Neural cell (in vitro differentiated cells): Measurements from ENCODE around the gene MTPN. TPM values are rescaled to one million over a fixed set of nuclear protein-coding genes. Genes with fewer than 3 reads are reported as not detected.

Source experiments
- H2AFZ ChIP-seq: fragments of 200-600, 300-800 bp; sonication (generic), shearing (Covaris generic); 2 replicates; pipeline ENCODE4 v1.6.0; 2014; ENCODE audit warnings: low read depth, mild to moderate bottlenecking, antibody characterized with exemption, low read length, moderate library complexity
- H3F3A ChIP-seq: fragments of 200-600 bp; shearing (Covaris generic); 2 replicates; pipeline ENCODE4 v1.6.1; 2016; ENCODE audit warnings: mild to moderate bottlenecking, moderate library complexity, mixed read lengths, antibody characterized with exemption, low read length; ENCODE audit not compliant: insufficient read depth, poor library complexity, severe bottlenecking
- H3K27ac ChIP-seq: fragments of 200-600, 300-800 bp; sonication (generic), shearing (Covaris generic); 2 replicates; pipeline ENCODE4 v1.5.1; 2014; ENCODE audit warnings: mild to moderate bottlenecking, low read length, moderate library complexity
- H3K27me3 ChIP-seq: fragments of 300-800, 200-600 bp; sonication (generic), shearing (Covaris generic); 2 replicates; pipeline ENCODE4 v1.6.0; 2014; ENCODE audit warnings: mild to moderate bottlenecking, low read depth, low read length, moderate library complexity; ENCODE audit not compliant: insufficient read depth
- H3K36me3 ChIP-seq: fragments of 300-800, 200-600 bp; sonication (generic), shearing (Covaris generic); 2 replicates; pipeline ENCODE4 v1.5.1; 2014; ENCODE audit warnings: mild to moderate bottlenecking, antibody characterized with exemption, low read length, moderate library complexity; ENCODE audit not compliant: insufficient read depth
- H3K4me2 ChIP-seq: fragments of 300-800, 200-600 bp; sonication (generic), shearing (Covaris generic); 2 replicates; pipeline ENCODE4 v1.6.0; 2014; ENCODE audit warnings: mild to moderate bottlenecking, low read length
- H3K4me3 ChIP-seq: fragments of 300-800, 200-600 bp; sonication (generic), shearing (Covaris generic); 2 replicates; pipeline ENCODE4 v1.5.1; 2014; ENCODE audit warnings: mild to moderate bottlenecking, low read length, moderate library complexity
- H3K79me2 ChIP-seq: fragments of 200-600 bp; shearing (Covaris generic); replicated peaks from 2 replicates; pipeline ENCODE4 v1.6.0; 2014; ENCODE audit warnings: mild to moderate bottlenecking, low read length, moderate library complexity; ENCODE audit not compliant: insufficient read depth
- H3K9ac ChIP-seq: fragments of 300-800, 200-600 bp; sonication (generic), shearing (Covaris generic); 2 replicates; pipeline ENCODE4 v1.6.1; 2016; ENCODE audit warnings: mild to moderate bottlenecking, low read length, mixed read lengths
- H3K9me2 ChIP-seq: fragments of 200-600 bp; shearing (Covaris generic); 2 replicates; pipeline ENCODE4 v1.6.1; 2016; ENCODE audit warnings: mild to moderate bottlenecking, low read length, mixed read lengths; ENCODE audit not compliant: insufficient read depth
- H3K9me3 ChIP-seq: fragments of 200-600, 300-800 bp; sonication (generic), shearing (Covaris generic); 2 replicates; pipeline ENCODE4 v1.6.1; 2016; ENCODE audit warnings: mild to moderate bottlenecking, mixed run types, low read length, moderate library complexity, mixed read lengths
- H4K20me1 ChIP-seq: fragments of 200-600 bp; shearing (Covaris generic); 2 replicates; pipeline ENCODE4 v1.6.1; 2016; ENCODE audit warnings: mild to moderate bottlenecking, mixed run types; ENCODE audit not compliant: insufficient read depth
- CTCF ChIP-seq: fragments of 450-650 bp; IDR thresholded peaks from 2 replicates; pipeline ENCODE4 v1.5.1; 2014; ENCODE audit warnings: antibody characterized with exemption, mild to moderate bottlenecking, moderate library complexity; ENCODE audit not compliant: poor library complexity, severe bottlenecking
- EP300 ChIP-seq: fragments of 450-650 bp; conservative IDR thresholded peaks from 2 replicates; pipeline ENCODE4 v1.6.1; 2014; ENCODE audit warnings: antibody characterized with exemption, mild to moderate bottlenecking, moderate library complexity; ENCODE audit not compliant: poor library complexity, severe bottlenecking
- EZH2 ChIP-seq: fragments of 200-600, 300-800 bp; shearing (Covaris generic), sonication (generic); IDR thresholded peaks from 2 replicates; pipeline ENCODE4 v1.6.1; 2014; ENCODE audit warnings: antibody characterized with exemption, low read length, borderline replicate concordance, mild to moderate bottlenecking; ENCODE audit not compliant: insufficient read depth, poor library complexity, severe bottlenecking
- MXI1 ChIP-seq: fragments of 450-650 bp; conservative IDR thresholded peaks from 2 replicates; pipeline ENCODE4 v1.6.1; 2014; ENCODE audit warnings: antibody characterized with exemption, mild to moderate bottlenecking; ENCODE audit not compliant: poor library complexity, severe bottlenecking
- POLR2AphosphoS5 ChIP-seq: IDR thresholded peaks from 2 replicates; pipeline ENCODE4 v1.6.1; 2012
- RAD21 ChIP-seq: fragments of 450-650 bp; conservative IDR thresholded peaks from 2 replicates; pipeline ENCODE4 v1.6.1; 2014; ENCODE audit warnings: antibody characterized with exemption, mild to moderate bottlenecking, moderate library complexity
- SMC3 ChIP-seq: fragments of 450-650 bp; conservative IDR thresholded peaks from 2 replicates; pipeline ENCODE4 v1.6.1; 2014; ENCODE audit warnings: antibody characterized with exemption, mild to moderate bottlenecking, moderate library complexity; ENCODE audit not compliant: poor library complexity
- TAF1 ChIP-seq: IDR thresholded peaks from 2 replicates; pipeline ENCODE4 v1.6.1; 2012; ENCODE audit warnings: low read depth
- polyA plus RNA-seq: library from polyadenylated mRNA; depleted of rRNA; stranded (reverse); fragments of >200 nt; gene quantifications from 2 replicates; pipeline ENCODE4 v1.2.3, GENCODE V29; 2014
- TF ChIP-seq, protein P1 (sequence below): IDR thresholded peaks from 2 replicates; pipeline ENCODE4 v1.6.1; 2012; ENCODE audit warnings: borderline replicate concordance

Gene MTPN
- polyA plus RNA-seq, 1 donor from 2014 or later: 133 TPM

GRCh38 chr7:135936497-135937217 lies 40.5 kb downstream of the MTPN start:
- H2AFZ ChIP-seq: no peak overlapping the region
- TF ChIP-seq RAD21 (no peak), TAF1 (no peak), SMC3 (no peak), POLR2AphosphoS5 (no peak), EZH2 (no peak), MXI1 (no peak), CTCF (no peak), EP300 (no peak)
- TF ChIP-seq, protein P1, sequence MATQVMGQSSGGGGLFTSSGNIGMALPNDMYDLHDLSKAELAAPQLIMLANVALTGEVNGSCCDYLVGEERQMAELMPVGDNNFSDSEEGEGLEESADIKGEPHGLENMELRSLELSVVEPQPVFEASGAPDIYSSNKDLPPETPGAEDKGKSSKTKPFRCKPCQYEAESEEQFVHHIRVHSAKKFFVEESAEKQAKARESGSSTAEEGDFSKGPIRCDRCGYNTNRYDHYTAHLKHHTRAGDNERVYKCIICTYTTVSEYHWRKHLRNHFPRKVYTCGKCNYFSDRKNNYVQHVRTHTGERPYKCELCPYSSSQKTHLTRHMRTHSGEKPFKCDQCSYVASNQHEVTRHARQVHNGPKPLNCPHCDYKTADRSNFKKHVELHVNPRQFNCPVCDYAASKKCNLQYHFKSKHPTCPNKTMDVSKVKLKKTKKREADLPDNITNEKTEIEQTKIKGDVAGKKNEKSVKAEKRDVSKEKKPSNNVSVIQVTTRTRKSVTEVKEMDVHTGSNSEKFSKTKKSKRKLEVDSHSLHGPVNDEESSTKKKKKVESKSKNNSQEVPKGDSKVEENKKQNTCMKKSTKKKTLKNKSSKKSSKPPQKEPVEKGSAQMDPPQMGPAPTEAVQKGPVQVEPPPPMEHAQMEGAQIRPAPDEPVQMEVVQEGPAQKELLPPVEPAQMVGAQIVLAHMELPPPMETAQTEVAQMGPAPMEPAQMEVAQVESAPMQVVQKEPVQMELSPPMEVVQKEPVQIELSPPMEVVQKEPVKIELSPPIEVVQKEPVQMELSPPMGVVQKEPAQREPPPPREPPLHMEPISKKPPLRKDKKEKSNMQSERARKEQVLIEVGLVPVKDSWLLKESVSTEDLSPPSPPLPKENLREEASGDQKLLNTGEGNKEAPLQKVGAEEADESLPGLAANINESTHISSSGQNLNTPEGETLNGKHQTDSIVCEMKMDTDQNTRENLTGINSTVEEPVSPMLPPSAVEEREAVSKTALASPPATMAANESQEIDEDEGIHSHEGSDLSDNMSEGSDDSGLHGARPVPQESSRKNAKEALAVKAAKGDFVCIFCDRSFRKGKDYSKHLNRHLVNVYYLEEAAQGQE: no peak
- no peaks in the 10 kb centered on the region for H4K20me1 ChIP-seq

DNA sequence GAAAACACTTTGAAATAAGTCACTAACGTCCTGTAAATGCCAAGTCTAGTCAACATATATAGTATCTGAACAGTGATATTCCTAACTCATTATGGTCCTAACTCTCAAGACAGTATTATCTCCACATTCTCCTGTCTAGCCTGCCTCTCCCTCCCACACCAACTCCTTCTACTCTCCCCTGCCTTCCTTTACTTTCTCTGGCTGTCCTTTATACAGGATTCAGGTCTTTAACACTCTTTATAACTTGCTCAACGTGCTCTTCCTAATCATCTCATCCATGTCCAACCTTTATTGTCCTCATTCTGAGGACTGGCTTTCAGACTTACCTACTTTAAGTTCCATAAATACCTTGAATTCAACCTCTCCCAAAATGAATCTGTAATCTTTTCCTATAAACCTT lies 42.5 kb downstream of the MTPN start:
- Histone ChIP-seq H3K4me2 (no peak overlapping the region), H3K79me2 (no peaks in the 10 kb centered on the region), H4K20me1 (no peaks in the 10 kb centered on the region)

More at GRCh38 chr7:135936497-135937217, 40.5 kb downstream of the MTPN start:
- no peaks in the 10 kb centered on the region for H3K79me2 ChIP-seq
- no peak overlapping the region for H3K4me3 ChIP-seq
- no peaks in the 10 kb centered on the region for H3K9me3 ChIP-seq
- no peaks in the 10 kb centered on the region for H3F3A ChIP-seq
- H3K27me3 ChIP-seq: no peaks in the 10 kb centered on the region
- H3K4me2 ChIP-seq: no peak overlapping the region
- H3K36me3 ChIP-seq: no peaks in the 10 kb centered on the region
- H3K9me2 ChIP-seq: no peaks in the 10 kb centered on the region
- H3K27ac ChIP-seq: no peak overlapping the region
- no peak overlapping the region for H3K9ac ChIP-seq

More for the DNA sequence above, 42.5 kb downstream of the MTPN start:
- no peak overlapping the region for H3K4me3 ChIP-seq
- H3F3A ChIP-seq: no peaks in the 10 kb centered on the region
- TF ChIP-seq TAF1: no peak
- TF ChIP-seq SMC3: no peak
- TF ChIP-seq RAD21: no peak
- no peak for TF ChIP-seq EZH2
- no peak overlapping the region for H3K9ac ChIP-seq
- H3K9me2 ChIP-seq: no peaks in the 10 kb centered on the region
- H3K36me3 ChIP-seq: no peaks in the 10 kb centered on the region
- no peak overlapping the region for H2AFZ ChIP-seq
- no peak overlapping the region for H3K27ac ChIP-seq
- H3K27me3 ChIP-seq: no peaks in the 10 kb centered on the region
- H3K9me3 ChIP-seq: no peaks in the 10 kb centered on the region
